ENCODE measurements around the gene RABGEF1. TPM values are rescaled to one million over a fixed set of nuclear protein-coding genes. Genes with fewer than 3 reads are reported as not detected.
A peak's percentile ranks its signal among the peaks of the same experiment; 100 is the strongest.

RABGEF1 gene
- polyA plus RNA-seq, 3 donors, result 13.6 to 17.3 (median 17.1) TPM

GRCh38 chr7:66696774-66697191 lies 43.8 kb upstream of the RABGEF1 start:
- no peak overlapping the region for H3K4me3 ChIP-seq (replicated peaks in 1 of 3; ENCODE audit: low read depth in 2 of 3, low read length in 3 of 3)
- H3K36me3 ChIP-seq (replicated peaks in 1 of 2; ENCODE audit: control insufficient read depth in 1 of 2, insufficient read depth in 2 of 2, low read length in 2 of 2), result peaks cover 0 to 18% of the 10 kb centered on the region in 2 donors
- H3K9me3 ChIP-seq (replicated peaks in 1 of 2; ENCODE audit: control insufficient read depth in 1 of 2, insufficient read depth in 1 of 2, low read length in 2 of 2), result no peaks in the 10 kb centered on the region
- no peak for DNase-seq
- no peak overlapping the region for H3K4me2 ChIP-seq (replicated peaks; ENCODE audit: extremely low read depth, low read length, poor library complexity, severe bottlenecking)
- no peak overlapping the region for H3K4me3 Mint-ChIP-seq
- H3K9ac ChIP-seq (ENCODE audit: insufficient read depth, low read length, poor library complexity, severe bottlenecking), result no peak overlapping the region
- intact Hi-C loops (cut with micrococcal nuclease), result no loop called here
- H3K27ac ChIP-seq (ENCODE audit: low read depth in 1 of 2, low read length in 2 of 2), result no peak overlapping the region
- peaks cover 0 to 2% (median 0%) of the 10 kb centered on the region in 7 donors for H3K9me3 Mint-ChIP-seq
- H2AFZ ChIP-seq (ENCODE audit: insufficient read depth, low read depth, low read length, poor library complexity, severe bottlenecking), result no peak overlapping the region
- WGBS (ENCODE audit: insufficient coverage), result 100% methylated on average over 1 of the region's 2 CpGs
- H3K27me3 ChIP-seq (ENCODE audit: control insufficient read depth in 2 of 2, insufficient read depth in 2 of 2, low read length in 2 of 2), result no peaks in the 10 kb centered on the region
- peaks cover 15 to 30% of the 10 kb centered on the region in 2 donors for H3K36me3 Mint-ChIP-seq
- peaks cover 0 to 4% (median 0%) of the 10 kb centered on the region in 3 donors for H3K27me3 Mint-ChIP-seq (ENCODE audit: low read depth in 3 of 3)
- no peaks in the 10 kb centered on the region for H3K79me2 ChIP-seq (ENCODE audit: insufficient read depth, low read length)
- H4K20me1 ChIP-seq (ENCODE audit: insufficient read depth, low read length), result no peaks in the 10 kb centered on the region
- no peaks in the 10 kb centered on the region for H3K4me1 Mint-ChIP-seq
- TF ChIP-seq CTCF (IDR thresholded peaks at IDR 0.05), result no peak
- peak overlapping the region in 2 of 7 donors; percentile 41 to 83 for H3K27ac Mint-ChIP-seq
- peaks cover 0 to 6% of the 10 kb centered on the region in 2 donors for H3K4me1 ChIP-seq (ENCODE audit: control insufficient read depth in 1 of 2, insufficient read depth in 2 of 2, low read length in 2 of 2)

GRCh38 chr7:66697449-66698438 lies 42.8 kb upstream of the RABGEF1 start:
- H3K36me3 Mint-ChIP-seq, result peaks cover 16 to 30% of the 10 kb centered on the region in 2 donors
- Histone ChIP-seq H4K20me1 (ENCODE audit: insufficient read depth, low read length) (no peaks in the 10 kb centered on the region), H3K27me3 (ENCODE audit: control insufficient read depth in 2 of 2, insufficient read depth in 2 of 2, low read length in 2 of 2) (no peaks in the 10 kb centered on the region), H3K4me1 (ENCODE audit: control insufficient read depth in 1 of 2, insufficient read depth in 2 of 2, low read length in 2 of 2) (peaks cover 0 to 3% of the 10 kb centered on the region in 2 donors), H2AFZ (ENCODE audit: insufficient read depth, low read depth, low read length, poor library complexity, severe bottlenecking) (no peak overlapping the region), H3K36me3 (replicated peaks in 1 of 2; ENCODE audit: control insufficient read depth in 1 of 2, insufficient read depth in 2 of 2, low read length in 2 of 2) (peaks cover 0 to 13% of the 10 kb centered on the region in 2 donors), H3K4me2 (replicated peaks; ENCODE audit: extremely low read depth, low read length, poor library complexity, severe bottlenecking) (no peak overlapping the region), H3K27ac (ENCODE audit: low read depth in 1 of 2, low read length in 2 of 2) (no peak overlapping the region), H3K9me3 (replicated peaks in 1 of 2; ENCODE audit: control insufficient read depth in 1 of 2, insufficient read depth in 1 of 2, low read length in 2 of 2) (no peaks in the 10 kb centered on the region), H3K4me3 (replicated peaks in 1 of 3; ENCODE audit: low read depth in 2 of 3, low read length in 3 of 3) (no peak overlapping the region), H3K79me2 (ENCODE audit: insufficient read depth, low read length) (no peaks in the 10 kb centered on the region), H3K9ac (ENCODE audit: insufficient read depth, low read length, poor library complexity, severe bottlenecking) (no peak overlapping the region)
- no peak for DNase-seq
- intact Hi-C loops (cut with micrococcal nuclease), result no loop called here
- H3K27me3 Mint-ChIP-seq (ENCODE audit: low read depth in 3 of 3), result peaks cover 0 to 4% (median 0%) of the 10 kb centered on the region in 3 donors
- H3K4me3 Mint-ChIP-seq, result no peak overlapping the region
- 79% methylated on average over 16 of the region's 20 CpGs for WGBS (ENCODE audit: insufficient coverage)
- no peak for TF ChIP-seq CTCF (IDR thresholded peaks at IDR 0.05)
- no peak overlapping the region for H3K27ac Mint-ChIP-seq
- peaks cover 0 to 2% (median 0%) of the 10 kb centered on the region in 7 donors for H3K9me3 Mint-ChIP-seq
- no peaks in the 10 kb centered on the region for H3K4me1 Mint-ChIP-seq
